DND-41 (cell line): ENCODE results near the gene RAB20.

ENCODE experiments used
- EZH2 ChIP-seq: IDR thresholded peaks from 3 replicates; pipeline ENCODE4 v1.6.1; 2012; ENCODE audit warnings: borderline replicate concordance, low read depth, mild to moderate bottlenecking, moderate library complexity, low read length, inconsistent platforms; ENCODE audit not compliant: severe bottlenecking
- TF ChIP-seq, protein P1 (sequence below): IDR thresholded peaks from 2 replicates; pipeline ENCODE4 v1.5.1; 2012; ENCODE audit warnings: borderline replicate concordance, low read length, moderate library complexity, mild to moderate bottlenecking; ENCODE audit not compliant: poor library complexity, severe bottlenecking; ENCODE audit errors: extremely low read depth

DNA sequence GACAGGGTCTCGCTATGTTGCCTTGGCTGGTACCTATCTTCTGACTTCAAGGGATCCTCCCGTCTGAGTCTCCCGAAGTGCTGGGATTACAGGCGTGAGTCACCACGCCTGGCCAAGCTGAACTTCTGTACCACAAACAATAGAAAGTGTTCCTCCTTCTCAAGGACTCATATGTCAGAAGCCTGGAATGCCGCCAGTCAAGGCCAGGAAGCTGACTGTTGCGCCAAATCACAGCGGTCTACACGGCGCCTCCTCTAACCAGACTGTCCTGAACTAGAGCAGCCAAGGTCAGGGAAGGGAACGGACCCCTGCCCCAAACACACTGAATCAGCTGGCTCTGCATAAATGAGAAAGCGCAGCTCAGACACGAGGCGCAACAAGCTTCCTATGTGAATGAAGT is 14.6 kb downstream of the RAB20 start:
- TF ChIP-seq, protein P1, sequence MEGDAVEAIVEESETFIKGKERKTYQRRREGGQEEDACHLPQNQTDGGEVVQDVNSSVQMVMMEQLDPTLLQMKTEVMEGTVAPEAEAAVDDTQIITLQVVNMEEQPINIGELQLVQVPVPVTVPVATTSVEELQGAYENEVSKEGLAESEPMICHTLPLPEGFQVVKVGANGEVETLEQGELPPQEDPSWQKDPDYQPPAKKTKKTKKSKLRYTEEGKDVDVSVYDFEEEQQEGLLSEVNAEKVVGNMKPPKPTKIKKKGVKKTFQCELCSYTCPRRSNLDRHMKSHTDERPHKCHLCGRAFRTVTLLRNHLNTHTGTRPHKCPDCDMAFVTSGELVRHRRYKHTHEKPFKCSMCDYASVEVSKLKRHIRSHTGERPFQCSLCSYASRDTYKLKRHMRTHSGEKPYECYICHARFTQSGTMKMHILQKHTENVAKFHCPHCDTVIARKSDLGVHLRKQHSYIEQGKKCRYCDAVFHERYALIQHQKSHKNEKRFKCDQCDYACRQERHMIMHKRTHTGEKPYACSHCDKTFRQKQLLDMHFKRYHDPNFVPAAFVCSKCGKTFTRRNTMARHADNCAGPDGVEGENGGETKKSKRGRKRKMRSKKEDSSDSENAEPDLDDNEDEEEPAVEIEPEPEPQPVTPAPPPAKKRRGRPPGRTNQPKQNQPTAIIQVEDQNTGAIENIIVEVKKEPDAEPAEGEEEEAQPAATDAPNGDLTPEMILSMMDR = no peak
- TF ChIP-seq EZH2 = no peak
